GM13977 (cell line): ENCODE results near the gene GRK4.
"Not testable (repeated sequence)": the region's sequence is repeated elsewhere in the genome, so short reads cannot be mapped to it uniquely, and the experiment has no call there.

Experiments used
- DNase-seq: peaks from one replicate; pipeline ENCODE4 v3.0.0; 2012; ENCODE audit warnings: low spot score
- CTCF ChIP-seq: IDR thresholded peaks from 2 replicates; pipeline ENCODE4 v1.5.1; 2012; ENCODE audit warnings: mild to moderate bottlenecking, control low read depth; ENCODE audit not compliant: insufficient read depth; ENCODE audit errors: extremely low read depth, missing control alignments
- in situ Hi-C: fragments of 300-500 bp; cut with MboI; formaldehyde crosslinking; loops from one replicate; pipeline ENCODE4 v1.12.0; 2022; ENCODE audit warnings: low sequenced_read_pairs, low pct_unique_long_range_greater_than_20kb, mixed read lengths, inconsistent platforms; ENCODE audit not compliant: unreplicated experiment

The GRK4 gene

GRCh38 chr4:2963175-2963965, at the start of gene GRK4, which contains the start of gene NOP14:
Gene GRK4, plus strand, starts transcription at chr4:2963571. Its CDS starts 500 bp downstream, at chr4:2964071.
Gene NOP14, minus strand, starts transcription at chr4:2963406. Its CDS starts 87 bp downstream, at chr4:2963319.
- no peak for TF ChIP-seq CTCF
- in situ Hi-C loops = no loop called here
- peak; percentile 99 for DNase-seq

GRCh38 chr4:2914256-2915126, 48.9 kb upstream of the GRK4 start:
- peak; percentile 55 for DNase-seq
- TF ChIP-seq CTCF = no peak
- in situ Hi-C loops = no loop called here

GRCh38 chr4:2915789-2916188, 47.6 kb upstream of the GRK4 start:
- DNase-seq = no peak
- TF ChIP-seq CTCF = no peak
- in situ Hi-C loops = no loop called here

- DNase-seq, in situ Hi-C loops: not testable (repeated sequence)
Observed at GRCh38 chr4:2916696-2917095, 46.7 kb upstream of the GRK4 start.

- DNase-seq, in situ Hi-C loops: not testable (repeated sequence)
Observed at GRCh38 chr4:2918300-2918699, 45.1 kb upstream of the GRK4 start.

GRCh38 chr4:2918714-2919113, 44.7 kb upstream of the GRK4 start:
- DNase-seq, in situ Hi-C loops: not testable (repeated sequence)

- in situ Hi-C loops, DNase-seq: not testable (repeated sequence)
Observed at GRCh38 chr4:2922453-2923101, 40.8 kb upstream of the GRK4 start.

- DNase-seq = no peak
- in situ Hi-C loops = no loop called here
- no peak for TF ChIP-seq CTCF
Observed at GRCh38 chr4:2923141-2923551, 40.2 kb upstream of the GRK4 start.
